ENCODE results near the gene OTUD3.

DNA sequence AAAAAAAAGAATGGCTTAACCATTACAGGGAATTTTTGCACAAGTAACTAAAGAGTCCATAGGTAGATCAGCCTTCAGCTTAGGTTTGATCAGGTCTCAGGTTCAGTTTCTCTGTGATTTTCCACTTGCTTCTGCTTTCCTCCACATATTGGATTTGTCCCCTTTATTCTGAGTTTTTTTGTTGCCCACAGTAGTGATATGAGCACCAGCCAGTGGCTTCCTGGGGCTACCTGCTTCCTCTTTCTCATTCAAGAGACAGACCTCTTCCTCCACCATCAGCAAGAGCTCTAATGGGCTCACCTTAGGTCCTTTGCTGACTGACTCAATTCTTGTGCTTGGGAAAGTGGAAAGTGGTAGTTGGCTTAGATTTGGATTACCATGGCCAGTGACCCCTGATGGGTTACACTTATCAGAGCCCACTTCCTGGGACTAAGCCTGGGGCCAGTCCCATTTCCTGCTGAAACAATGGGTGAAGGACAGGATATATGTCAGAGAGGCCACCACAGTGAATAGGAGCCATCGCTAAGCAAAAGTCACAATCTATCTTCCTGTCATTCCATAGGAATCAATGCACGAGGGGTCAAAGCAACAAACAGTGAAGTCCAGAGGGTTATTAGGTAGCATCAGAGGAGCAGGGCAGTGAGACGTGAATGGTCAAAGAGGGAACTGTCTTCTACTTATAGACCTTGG lies 54.0 kb downstream of the OTUD3 start:
- TF ChIP-seq NFIC (IDR thresholded peaks at IDR 0.05; ENCODE audit: borderline replicate concordance) (no peak), CHD2 (IDR thresholded peaks at IDR 0.05; ENCODE audit: low read length, partially characterized antibody) (no peak)
- TF ChIP-seq, protein P1, sequence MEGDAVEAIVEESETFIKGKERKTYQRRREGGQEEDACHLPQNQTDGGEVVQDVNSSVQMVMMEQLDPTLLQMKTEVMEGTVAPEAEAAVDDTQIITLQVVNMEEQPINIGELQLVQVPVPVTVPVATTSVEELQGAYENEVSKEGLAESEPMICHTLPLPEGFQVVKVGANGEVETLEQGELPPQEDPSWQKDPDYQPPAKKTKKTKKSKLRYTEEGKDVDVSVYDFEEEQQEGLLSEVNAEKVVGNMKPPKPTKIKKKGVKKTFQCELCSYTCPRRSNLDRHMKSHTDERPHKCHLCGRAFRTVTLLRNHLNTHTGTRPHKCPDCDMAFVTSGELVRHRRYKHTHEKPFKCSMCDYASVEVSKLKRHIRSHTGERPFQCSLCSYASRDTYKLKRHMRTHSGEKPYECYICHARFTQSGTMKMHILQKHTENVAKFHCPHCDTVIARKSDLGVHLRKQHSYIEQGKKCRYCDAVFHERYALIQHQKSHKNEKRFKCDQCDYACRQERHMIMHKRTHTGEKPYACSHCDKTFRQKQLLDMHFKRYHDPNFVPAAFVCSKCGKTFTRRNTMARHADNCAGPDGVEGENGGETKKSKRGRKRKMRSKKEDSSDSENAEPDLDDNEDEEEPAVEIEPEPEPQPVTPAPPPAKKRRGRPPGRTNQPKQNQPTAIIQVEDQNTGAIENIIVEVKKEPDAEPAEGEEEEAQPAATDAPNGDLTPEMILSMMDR (IDR thresholded peaks at IDR 0.05): no peak

All from SK-N-SH (cell line).